MM.1S (cell line): Measurements from ENCODE around the gene WDFY2.

Experiments
- DNase-seq: peaks from one replicate; pipeline ENCODE4 v3.0.0-alpha.2; 2015
- H2AFZ ChIP-seq: fragments of 300-600 bp; sonication (generic); 2 replicates; pipeline ENCODE4 v1.6.0; 2016; ENCODE audit warnings: antibody characterized with exemption, low read length
- H3F3A ChIP-seq: fragments of 300-600 bp; sonication (generic); 2 replicates; pipeline ENCODE4 v1.6.1; 2016; ENCODE audit warnings: mild to moderate bottlenecking, antibody characterized with exemption, low read length, moderate library complexity, mixed read lengths; ENCODE audit not compliant: insufficient read depth
- H3K27ac ChIP-seq: fragments of 300-600 bp; sonication (generic); 2 replicates; pipeline ENCODE4 v1.5.1; 2016; ENCODE audit warnings: mild to moderate bottlenecking, low read length
- H3K27me3 ChIP-seq: fragments of 300-600 bp; sonication (generic); replicated peaks from 2 replicates; pipeline ENCODE4 v1.6.0; 2016; ENCODE audit warnings: low read length; ENCODE audit not compliant: insufficient read depth
- H3K36me3 ChIP-seq: fragments of 300-600 bp; sonication (generic); replicated peaks from 2 replicates; pipeline ENCODE4 v1.6.1; 2016; ENCODE audit warnings: mild to moderate bottlenecking, low read length, mixed read lengths; ENCODE audit not compliant: insufficient read depth
- H3K4me1 ChIP-seq: fragments of 300-600 bp; sonication (generic); 2 replicates; pipeline ENCODE4 v1.6.1; 2016; ENCODE audit warnings: low read length, mixed read lengths
- H3K4me2 ChIP-seq: fragments of 300-600 bp; sonication (generic); 2 replicates; pipeline ENCODE4 v1.6.0; 2016; ENCODE audit warnings: low read depth, low read length
- H3K4me3 ChIP-seq: fragments of 300-600 bp; sonication (generic); 2 replicates; pipeline ENCODE4 v1.5.1; 2016; ENCODE audit warnings: low read length, mixed read lengths
- H3K79me2 ChIP-seq: fragments of 300-600 bp; sonication (generic); 2 replicates; pipeline ENCODE4 v1.6.1; 2016; ENCODE audit warnings: mixed run types, low read length, mixed read lengths
- H3K9ac ChIP-seq: fragments of 300-600 bp; sonication (generic); 2 replicates; pipeline ENCODE4 v1.6.1; 2016; ENCODE audit warnings: low read length, mixed read lengths
- H3K9me2 ChIP-seq: fragments of 300-600 bp; sonication (generic); replicated peaks from 2 replicates; pipeline ENCODE4 v1.6.1; 2016; ENCODE audit warnings: mild to moderate bottlenecking, low read length, mixed read lengths; ENCODE audit not compliant: insufficient read depth
- H3K9me3 ChIP-seq: fragments of 300-600 bp; sonication (generic); replicated peaks from 2 replicates; pipeline ENCODE4 v1.6.1; 2016; ENCODE audit warnings: mild to moderate bottlenecking, low read length, mixed read lengths; ENCODE audit not compliant: insufficient read depth
- H4K20me1 ChIP-seq: fragments of 300-600 bp; sonication (generic); 2 replicates; pipeline ENCODE4 v1.6.1; 2016; ENCODE audit warnings: mild to moderate bottlenecking, low read length, moderate library complexity, mixed read lengths; ENCODE audit not compliant: insufficient read depth
- EZH2 ChIP-seq: fragments of 300-600 bp; sonication (generic); optimal IDR thresholded peaks from 2 replicates; pipeline ENCODE3; 2017; ENCODE audit warnings: low read depth, mild to moderate bottlenecking, antibody characterized with exemption, low read length, mixed read lengths
- EZH2phosphoT487 ChIP-seq: fragments of 300-600 bp; sonication (generic); IDR thresholded peaks from 2 replicates; pipeline ENCODE4 v1.6.1; 2018; ENCODE audit warnings: antibody characterized with exemption, low read length
- TF ChIP-seq, protein P1 (sequence below): fragments of 300-600 bp; sonication (generic); IDR thresholded peaks from 2 replicates; pipeline ENCODE4 v1.5.1; 2016; ENCODE audit warnings: antibody characterized with exemption, low read length, mixed read lengths

The WDFY2 gene

DNA sequence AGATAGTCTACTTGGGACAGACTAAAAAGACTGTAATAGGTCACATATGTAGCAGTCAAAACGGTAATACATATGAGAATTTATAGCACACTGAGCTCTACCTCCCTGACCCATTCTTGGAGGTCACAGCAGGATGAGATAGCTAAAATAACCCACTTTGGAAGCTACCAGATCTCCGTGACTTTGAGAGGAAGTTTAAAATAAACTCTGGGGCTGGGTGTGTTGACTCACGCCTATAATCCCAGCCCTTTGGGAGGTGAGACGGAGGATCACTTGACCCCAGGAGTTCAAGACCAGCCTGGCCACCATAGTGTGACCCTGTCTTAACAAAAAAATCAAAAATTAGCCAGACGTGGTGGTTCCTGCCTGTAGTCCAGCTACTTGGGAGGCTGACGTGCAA, 174.4 kb downstream of the WDFY2 start:
- no peaks in the 10 kb centered on the region for H3K9me3 ChIP-seq
- no peaks in the 10 kb centered on the region for H3K27me3 ChIP-seq
- H4K20me1 ChIP-seq, result no peaks in the 10 kb centered on the region
- TF ChIP-seq, protein P1, sequence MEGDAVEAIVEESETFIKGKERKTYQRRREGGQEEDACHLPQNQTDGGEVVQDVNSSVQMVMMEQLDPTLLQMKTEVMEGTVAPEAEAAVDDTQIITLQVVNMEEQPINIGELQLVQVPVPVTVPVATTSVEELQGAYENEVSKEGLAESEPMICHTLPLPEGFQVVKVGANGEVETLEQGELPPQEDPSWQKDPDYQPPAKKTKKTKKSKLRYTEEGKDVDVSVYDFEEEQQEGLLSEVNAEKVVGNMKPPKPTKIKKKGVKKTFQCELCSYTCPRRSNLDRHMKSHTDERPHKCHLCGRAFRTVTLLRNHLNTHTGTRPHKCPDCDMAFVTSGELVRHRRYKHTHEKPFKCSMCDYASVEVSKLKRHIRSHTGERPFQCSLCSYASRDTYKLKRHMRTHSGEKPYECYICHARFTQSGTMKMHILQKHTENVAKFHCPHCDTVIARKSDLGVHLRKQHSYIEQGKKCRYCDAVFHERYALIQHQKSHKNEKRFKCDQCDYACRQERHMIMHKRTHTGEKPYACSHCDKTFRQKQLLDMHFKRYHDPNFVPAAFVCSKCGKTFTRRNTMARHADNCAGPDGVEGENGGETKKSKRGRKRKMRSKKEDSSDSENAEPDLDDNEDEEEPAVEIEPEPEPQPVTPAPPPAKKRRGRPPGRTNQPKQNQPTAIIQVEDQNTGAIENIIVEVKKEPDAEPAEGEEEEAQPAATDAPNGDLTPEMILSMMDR, result no peak
- TF ChIP-seq EZH2phosphoT487 (no peak), EZH2 (no peak)
- peaks cover under 1% of the 10 kb centered on the region; the same call in 1 of the 2 replicates for H3K4me1 ChIP-seq
- H2AFZ ChIP-seq, result no peak overlapping the region
- no peaks in the 10 kb centered on the region for H3K9me2 ChIP-seq
- H3K4me2 ChIP-seq, result no peak overlapping the region
- H3F3A ChIP-seq, result no peaks in the 10 kb centered on the region
- H3K79me2 ChIP-seq, result no peaks in the 10 kb centered on the region
- no peak overlapping the region for H3K27ac ChIP-seq
- no peak overlapping the region for H3K9ac ChIP-seq
- H3K4me3 ChIP-seq, result no peak overlapping the region
- no peak for DNase-seq
- H3K36me3 ChIP-seq, result no peaks in the 10 kb centered on the region

DNA sequence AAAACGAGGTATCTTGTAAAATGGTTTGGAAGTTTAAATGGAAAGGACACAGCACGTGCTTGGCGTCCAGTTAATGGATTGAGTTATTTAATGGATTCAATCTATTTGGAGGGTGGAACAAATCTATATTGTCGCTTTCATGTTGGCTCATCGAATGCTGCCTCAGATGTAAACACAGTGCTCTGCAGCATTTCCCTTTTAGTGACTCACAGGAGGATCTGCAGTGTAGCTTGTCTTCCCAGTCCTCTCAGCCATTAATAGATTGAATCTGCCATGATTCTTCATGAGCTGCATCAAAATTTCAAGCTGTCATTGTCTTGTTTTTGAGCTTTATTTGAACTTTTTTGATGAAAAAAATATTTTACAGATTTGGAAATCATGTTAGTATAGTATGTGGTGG, 175.0 kb downstream of the WDFY2 start:
- H3K36me3 ChIP-seq, result no peaks in the 10 kb centered on the region
- no peak overlapping the region for H3K9ac ChIP-seq
- H3F3A ChIP-seq, result no peaks in the 10 kb centered on the region; the same call in 1 of the 2 replicates
- no peak overlapping the region for H3K27ac ChIP-seq
- DNase-seq, result no peak
- H3K79me2 ChIP-seq, result no peaks in the 10 kb centered on the region
- no peak overlapping the region for H3K4me2 ChIP-seq
- H3K4me1 ChIP-seq, result peaks cover 6% of the 10 kb centered on the region; the same call in 1 of the 2 replicates
- no peaks in the 10 kb centered on the region for H3K9me2 ChIP-seq
- H3K9me3 ChIP-seq, result no peaks in the 10 kb centered on the region
- H4K20me1 ChIP-seq, result no peaks in the 10 kb centered on the region
- TF ChIP-seq EZH2 (no peak), EZH2phosphoT487 (no peak)
- TF ChIP-seq, protein P1, result no peak
- no peak overlapping the region for H3K4me3 ChIP-seq
- no peaks in the 10 kb centered on the region for H3K27me3 ChIP-seq
- no peak overlapping the region for H2AFZ ChIP-seq

DNA sequence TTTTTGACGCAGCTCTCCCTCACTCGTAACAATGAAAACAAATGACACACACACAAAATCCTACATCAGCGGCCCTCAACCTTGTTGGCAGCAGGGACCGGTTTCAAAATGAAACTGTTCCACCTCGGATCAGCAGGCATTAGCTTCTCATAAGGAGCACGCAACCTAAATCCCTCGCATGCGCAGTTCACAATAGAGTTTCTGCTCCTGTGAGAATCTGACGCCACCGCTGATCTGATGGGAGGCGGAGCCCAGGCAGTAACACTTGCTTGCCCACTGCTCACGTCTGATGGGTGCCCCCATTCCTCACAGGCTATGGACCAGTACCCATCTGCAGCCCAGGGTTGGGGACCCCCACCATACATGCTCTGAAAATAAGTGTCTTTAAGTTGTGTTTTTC, 176.3 kb downstream of the WDFY2 start:
- H3K9me2 ChIP-seq, result no peaks in the 10 kb centered on the region
- no peak overlapping the region for H3K4me3 ChIP-seq
- no peak overlapping the region for H2AFZ ChIP-seq
- peaks cover 9% of the 10 kb centered on the region for H3F3A ChIP-seq
- no peak overlapping the region for H3K4me2 ChIP-seq
- H3K9ac ChIP-seq, result no peak overlapping the region
- peaks cover 15% of the 10 kb centered on the region; the same call in 1 of the 2 replicates for H3K4me1 ChIP-seq
- DNase-seq, result no peak
- H4K20me1 ChIP-seq, result no peaks in the 10 kb centered on the region
- no peaks in the 10 kb centered on the region for H3K79me2 ChIP-seq
- no peak for TF ChIP-seq EZH2
- TF ChIP-seq, protein P1, result no peak
- no peak for TF ChIP-seq EZH2phosphoT487
- no peak overlapping the region for H3K27ac ChIP-seq
- H3K27me3 ChIP-seq, result no peaks in the 10 kb centered on the region
- no peaks in the 10 kb centered on the region for H3K9me3 ChIP-seq
- H3K36me3 ChIP-seq, result no peaks in the 10 kb centered on the region
